ENCODE results near the gene FARP1. TPM values are rescaled to one million over a fixed set of nuclear protein-coding genes. Genes with fewer than 3 reads are reported as not detected.
A peak's percentile ranks its signal among the peaks of the same experiment; 100 is the strongest.

The FARP1 gene
- total and polyA plus RNA-seq, 2 of the 13 experiments (the other 11 are each of a cell fraction or from before 2014, with no cell fraction given): 70.6 to 126 TPM

DNA sequence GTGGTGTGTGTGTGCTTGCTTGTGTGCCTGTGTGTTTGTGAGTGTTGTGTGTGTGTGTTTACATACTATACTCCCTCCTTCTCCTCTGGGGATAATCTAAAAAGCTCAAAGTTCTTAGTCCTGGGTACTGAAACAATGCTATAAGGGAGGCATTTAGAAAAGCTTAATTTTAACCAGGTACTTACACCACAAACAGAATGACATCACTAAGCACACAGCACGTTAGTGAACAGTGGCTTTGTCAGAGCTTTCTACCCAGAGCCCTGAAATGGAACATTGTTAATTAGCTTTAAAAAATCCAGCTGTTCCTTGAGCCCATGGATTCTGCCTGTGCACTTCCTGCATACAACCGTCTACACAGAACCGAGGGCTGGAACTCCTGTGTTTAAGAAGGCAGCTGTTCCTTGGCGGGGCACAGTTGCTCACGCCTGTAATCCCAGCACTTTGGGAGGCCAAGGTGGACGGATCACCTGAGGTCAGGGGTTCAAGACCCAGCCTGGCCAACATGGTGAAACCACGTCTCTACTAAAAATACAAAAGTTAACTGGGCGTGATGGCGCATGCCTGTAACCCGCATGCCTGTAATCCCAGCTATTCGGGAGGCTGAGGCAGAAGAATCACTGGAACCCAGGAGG lies 103.8 kb downstream of the FARP1 start (continued):
- TF ChIP-seq, protein P1, sequence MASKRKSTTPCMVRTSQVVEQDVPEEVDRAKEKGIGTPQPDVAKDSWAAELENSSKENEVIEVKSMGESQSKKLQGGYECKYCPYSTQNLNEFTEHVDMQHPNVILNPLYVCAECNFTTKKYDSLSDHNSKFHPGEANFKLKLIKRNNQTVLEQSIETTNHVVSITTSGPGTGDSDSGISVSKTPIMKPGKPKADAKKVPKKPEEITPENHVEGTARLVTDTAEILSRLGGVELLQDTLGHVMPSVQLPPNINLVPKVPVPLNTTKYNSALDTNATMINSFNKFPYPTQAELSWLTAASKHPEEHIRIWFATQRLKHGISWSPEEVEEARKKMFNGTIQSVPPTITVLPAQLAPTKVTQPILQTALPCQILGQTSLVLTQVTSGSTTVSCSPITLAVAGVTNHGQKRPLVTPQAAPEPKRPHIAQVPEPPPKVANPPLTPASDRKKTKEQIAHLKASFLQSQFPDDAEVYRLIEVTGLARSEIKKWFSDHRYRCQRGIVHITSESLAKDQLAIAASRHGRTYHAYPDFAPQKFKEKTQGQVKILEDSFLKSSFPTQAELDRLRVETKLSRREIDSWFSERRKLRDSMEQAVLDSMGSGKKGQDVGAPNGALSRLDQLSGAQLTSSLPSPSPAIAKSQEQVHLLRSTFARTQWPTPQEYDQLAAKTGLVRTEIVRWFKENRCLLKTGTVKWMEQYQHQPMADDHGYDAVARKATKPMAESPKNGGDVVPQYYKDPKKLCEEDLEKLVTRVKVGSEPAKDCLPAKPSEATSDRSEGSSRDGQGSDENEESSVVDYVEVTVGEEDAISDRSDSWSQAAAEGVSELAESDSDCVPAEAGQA (IDR thresholded peaks at IDR 0.05; ENCODE audit: low read depth): no peak; the same call in 1 of the 2 replicates
- TF ChIP-seq, protein P1 (CRISPR knock-in tag; IDR thresholded peaks at IDR 0.05; ENCODE audit: borderline replicate concordance): no peak
- TF ChIP-seq ZNF20 (CRISPR knock-in tag; IDR thresholded peaks at IDR 0.05) (no peak), HMG20B (CRISPR knock-in tag; conservative IDR thresholded peaks at IDR 0.05) (0 out of 2 replicates have a peak, but pooled peaks have one; percentile 34), ZNF350 (CRISPR knock-in tag; IDR thresholded peaks at IDR 0.05; ENCODE audit: borderline replicate concordance, low read depth) (0 out of 2 replicates have a peak, but pooled peaks have one; percentile 38), ZNF567 (CRISPR knock-in tag; IDR thresholded peaks at IDR 0.05; ENCODE audit: borderline replicate concordance) (no peak), KLF13 (CRISPR knock-in tag; IDR thresholded peaks at IDR 0.05) (no peak), ZNF7 (CRISPR knock-in tag; IDR thresholded peaks at IDR 0.05) (no peak), U2AF1 (optimal IDR thresholded peaks at IDR 0.05; ENCODE audit: low read depth, low read length) (no peak), ZNF614 (CRISPR knock-in tag; IDR thresholded peaks at IDR 0.05; ENCODE audit: borderline replicate concordance) (peak; percentile 77; the same call in 1 of the 2 replicates), DMAP1 (CRISPR knock-in tag; IDR thresholded peaks at IDR 0.05) (peak; percentile 48; the same call in 1 of the 2 replicates), KLF11 (CRISPR knock-in tag; IDR thresholded peaks at IDR 0.05) (no peak), ZNF629 (CRISPR knock-in tag; conservative IDR thresholded peaks at IDR 0.05) (no peak), ZNF136 (CRISPR knock-in tag; IDR thresholded peaks at IDR 0.05; ENCODE audit: low read depth) (no peak)
- TF ChIP-seq, protein P2, sequence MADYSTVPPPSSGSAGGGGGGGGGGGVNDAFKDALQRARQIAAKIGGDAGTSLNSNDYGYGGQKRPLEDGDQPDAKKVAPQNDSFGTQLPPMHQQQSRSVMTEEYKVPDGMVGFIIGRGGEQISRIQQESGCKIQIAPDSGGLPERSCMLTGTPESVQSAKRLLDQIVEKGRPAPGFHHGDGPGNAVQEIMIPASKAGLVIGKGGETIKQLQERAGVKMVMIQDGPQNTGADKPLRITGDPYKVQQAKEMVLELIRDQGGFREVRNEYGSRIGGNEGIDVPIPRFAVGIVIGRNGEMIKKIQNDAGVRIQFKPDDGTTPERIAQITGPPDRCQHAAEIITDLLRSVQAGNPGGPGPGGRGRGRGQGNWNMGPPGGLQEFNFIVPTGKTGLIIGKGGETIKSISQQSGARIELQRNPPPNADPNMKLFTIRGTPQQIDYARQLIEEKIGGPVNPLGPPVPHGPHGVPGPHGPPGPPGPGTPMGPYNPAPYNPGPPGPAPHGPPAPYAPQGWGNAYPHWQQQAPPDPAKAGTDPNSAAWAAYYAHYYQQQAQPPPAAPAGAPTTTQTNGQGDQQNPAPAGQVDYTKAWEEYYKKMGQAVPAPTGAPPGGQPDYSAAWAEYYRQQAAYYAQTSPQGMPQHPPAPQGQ (CRISPR knock-in tag; IDR thresholded peaks at IDR 0.05; ENCODE audit: borderline replicate concordance): no peak
- TF ChIP-seq, protein P3, sequence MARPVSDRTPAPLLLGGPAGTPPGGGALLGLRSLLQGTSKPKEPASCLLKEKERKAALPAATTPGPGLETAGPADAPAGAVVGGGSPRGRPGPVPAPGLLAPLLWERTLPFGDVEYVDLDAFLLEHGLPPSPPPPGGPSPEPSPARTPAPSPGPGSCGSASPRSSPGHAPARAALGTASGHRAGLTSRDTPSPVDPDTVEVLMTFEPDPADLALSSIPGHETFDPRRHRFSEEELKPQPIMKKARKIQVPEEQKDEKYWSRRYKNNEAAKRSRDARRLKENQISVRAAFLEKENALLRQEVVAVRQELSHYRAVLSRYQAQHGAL (CRISPR knock-in tag; IDR thresholded peaks at IDR 0.05; ENCODE audit: not compliant biosample characterization): no peak
- TF ChIP-seq, protein P4, sequence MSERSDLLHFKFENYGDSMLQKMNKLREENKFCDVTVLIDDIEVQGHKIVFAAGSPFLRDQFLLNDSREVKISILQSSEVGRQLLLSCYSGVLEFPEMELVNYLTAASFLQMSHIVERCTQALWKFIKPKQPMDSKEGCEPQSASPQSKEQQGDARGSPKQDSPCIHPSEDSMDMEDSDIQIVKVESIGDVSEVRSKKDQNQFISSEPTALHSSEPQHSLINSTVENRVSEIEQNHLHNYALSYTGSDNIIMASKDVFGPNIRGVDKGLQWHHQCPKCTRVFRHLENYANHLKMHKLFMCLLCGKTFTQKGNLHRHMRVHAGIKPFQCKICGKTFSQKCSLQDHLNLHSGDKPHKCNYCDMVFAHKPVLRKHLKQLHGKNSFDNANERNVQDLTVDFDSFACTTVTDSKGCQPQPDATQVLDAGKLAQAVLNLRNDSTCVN (CRISPR knock-in tag; IDR thresholded peaks at IDR 0.05; ENCODE audit: borderline replicate concordance): no peak
- TF ChIP-seq, protein P5, sequence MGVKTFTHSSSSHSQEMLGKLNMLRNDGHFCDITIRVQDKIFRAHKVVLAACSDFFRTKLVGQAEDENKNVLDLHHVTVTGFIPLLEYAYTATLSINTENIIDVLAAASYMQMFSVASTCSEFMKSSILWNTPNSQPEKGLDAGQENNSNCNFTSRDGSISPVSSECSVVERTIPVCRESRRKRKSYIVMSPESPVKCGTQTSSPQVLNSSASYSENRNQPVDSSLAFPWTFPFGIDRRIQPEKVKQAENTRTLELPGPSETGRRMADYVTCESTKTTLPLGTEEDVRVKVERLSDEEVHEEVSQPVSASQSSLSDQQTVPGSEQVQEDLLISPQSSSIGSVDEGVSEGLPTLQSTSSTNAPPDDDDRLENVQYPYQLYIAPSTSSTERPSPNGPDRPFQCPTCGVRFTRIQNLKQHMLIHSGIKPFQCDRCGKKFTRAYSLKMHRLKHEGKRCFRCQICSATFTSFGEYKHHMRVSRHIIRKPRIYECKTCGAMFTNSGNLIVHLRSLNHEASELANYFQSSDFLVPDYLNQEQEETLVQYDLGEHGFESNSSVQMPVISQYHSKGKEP (CRISPR knock-in tag; IDR thresholded peaks at IDR 0.05): no peak

Data from HepG2 (cell line).